Measurements from ENCODE around the gene DIP2B. TPM values are rescaled to one million over a fixed set of nuclear protein-coding genes. Genes with fewer than 3 reads are reported as not detected.
"Not testable (repeated sequence)": the region's sequence is repeated elsewhere in the genome, so short reads cannot be mapped to it uniquely, and the experiment has no call there.

Gene DIP2B
- total RNA-seq, 6 experiments from 2014 or later: 11.1 to 24.0 (median 14.8) TPM

GRCh38 chr12:50541139-50541538 lies 36.4 kb downstream of the DIP2B start:
- ATAC-seq (no peak), DNase-seq (no peak)
- intact Hi-C loops (cut with DNase I): no loop called here
- H3K4me1 ChIP-seq: peaks cover 0 to 48% (median 18%) of the 10 kb centered on the region in 4 donors
- TF ChIP-seq CTCF (IDR thresholded peaks at IDR 0.05) (no peak), POLR2A (IDR thresholded peaks at IDR 0.05) (no peak)
- H3K9me3 ChIP-seq: no peaks in the 10 kb centered on the region
- H3K27me3 ChIP-seq: no peaks in the 10 kb centered on the region
- no peak overlapping the region for H3K4me3 ChIP-seq
- no peaks in the 10 kb centered on the region for H3K36me3 ChIP-seq
- no peak overlapping the region for H3K27ac ChIP-seq

- TF ChIP-seq CTCF (IDR thresholded peaks at IDR 0.05): no peak
- no peak for TF ChIP-seq POLR2A (IDR thresholded peaks at IDR 0.05)
- Histone ChIP-seq H3K4me3 (no peak overlapping the region), H3K27me3 (no peaks in the 10 kb centered on the region), H3K36me3 (no peaks in the 10 kb centered on the region), H3K4me1 (peaks cover 0 to 48% (median 22%) of the 10 kb centered on the region in 4 donors), H3K9me3 (no peaks in the 10 kb centered on the region), H3K27ac (peak overlapping the region in 1 of 3 donors; percentile 4)
- 22% methylated on average over 1 of the region's 1 CpG for WGBS (ENCODE audit: insufficient coverage, low coverage, low lambda C conversion rate, missing lambda C conversion rate)
- intact Hi-C loops (cut with DNase I): no loop called here
- no peak for DNase-seq
- ATAC-seq: peak in 1 of 4 donors; percentile 35
These were observed 37.7 kb downstream of the DIP2B start for GRCh38 chr12:50542448-50542847.

GRCh38 chr12:50543188-50543587 lies 38.4 kb downstream of the DIP2B start:
- H3K27me3 ChIP-seq; H3K27ac ChIP-seq; ATAC-seq; intact Hi-C loops (cut with DNase I); H3K36me3 ChIP-seq; H3K9me3 ChIP-seq; DNase-seq; H3K4me3 ChIP-seq: not testable (repeated sequence)
- peaks cover 0 to 50% (median 23%) of the 10 kb centered on the region in 4 donors for H3K4me1 ChIP-seq
- 60% methylated on average over 5 of the region's 11 CpGs for WGBS (ENCODE audit: insufficient coverage, low coverage, low lambda C conversion rate, missing lambda C conversion rate)

- TF ChIP-seq POLR2A (IDR thresholded peaks at IDR 0.05) (no peak), CTCF (IDR thresholded peaks at IDR 0.05) (no peak)
- Histone ChIP-seq H3K4me3 (no peak overlapping the region), H3K27ac (peak overlapping the region in 1 of 3 donors; percentile 37), H3K4me1 (peaks cover 0 to 51% (median 25%) of the 10 kb centered on the region in 4 donors), H3K9me3 (no peaks in the 10 kb centered on the region), H3K36me3 (no peaks in the 10 kb centered on the region), H3K27me3 (no peaks in the 10 kb centered on the region)
- ATAC-seq: no peak
- DNase-seq: no peak
- intact Hi-C loops (cut with DNase I): no loop called here
- 78% methylated on average over 3 of the region's 5 CpGs for WGBS (ENCODE audit: insufficient coverage, low coverage, low lambda C conversion rate, missing lambda C conversion rate)
These were observed 40.4 kb downstream of the DIP2B start for GRCh38 chr12:50545213-50545612.

GRCh38 chr12:50545786-50546185 lies 41.0 kb downstream of the DIP2B start:
- TF ChIP-seq CTCF (IDR thresholded peaks at IDR 0.05) (no peak), POLR2A (IDR thresholded peaks at IDR 0.05) (no peak)
- no peak for DNase-seq

More at GRCh38 chr12:50545786-50546185, 41.0 kb downstream of the DIP2B start:
- H3K27me3 ChIP-seq: no peaks in the 10 kb centered on the region
- peak in 3 of 4 donors; percentile 7 to 17 (median 16) for ATAC-seq
- H3K36me3 ChIP-seq: no peaks in the 10 kb centered on the region
- 22% methylated on average over 4 of the region's 5 CpGs for whole genome bisulfite sequencing (ENCODE audit: insufficient coverage, low coverage, low lambda C conversion rate, missing lambda C conversion rate)
- H3K4me3 ChIP-seq: no peak overlapping the region
- H3K27ac ChIP-seq: peak overlapping the region in 2 of 3 donors; percentile 24 to 37
- H3K9me3 ChIP-seq: no peaks in the 10 kb centered on the region
- intact Hi-C loops (cut with DNase I): no loop called here
- peaks cover 0 to 56% (median 28%) of the 10 kb centered on the region in 4 donors for H3K4me1 ChIP-seq
